Measurements from ENCODE around the gene MYO5A.
"Not testable (repeated sequence)": the region's sequence is repeated elsewhere in the genome, so short reads cannot be mapped to it uniquely, and the experiment has no call there.

The MYO5A gene

GRCh38 chr15:52288051-52288942 is 240.4 kb downstream of the MYO5A start:
- DNase-seq (ENCODE audit: low spot score): no peak

GRCh38 chr15:52287114-52287513 is 241.6 kb downstream of the MYO5A start:
- no peak for DNase-seq (ENCODE audit: low spot score)

- not testable (repeated sequence) for DNase-seq (ENCODE audit: low spot score)
Measured at GRCh38 chr15:52285941-52286340, 242.7 kb downstream of the MYO5A start.

- no peak for DNase-seq (ENCODE audit: low spot score)
Measured at GRCh38 chr15:52284164-52284563, 244.5 kb downstream of the MYO5A start.

- DNase-seq (ENCODE audit: low spot score): no peak
Measured at GRCh38 chr15:52283281-52283680, 245.4 kb downstream of the MYO5A start.

- no peak for DNase-seq (ENCODE audit: low spot score)
Measured at GRCh38 chr15:52282418-52282817, 246.3 kb downstream of the MYO5A start.

GRCh38 chr15:52281085-52282035 is 247.3 kb downstream of the MYO5A start:
- DNase-seq (ENCODE audit: low spot score): no peak

GRCh38 chr15:52280326-52281084 is 248.2 kb downstream of the MYO5A start:
- no peak for DNase-seq (ENCODE audit: low spot score)

GRCh38 chr15:52278636-52279367 is 249.9 kb downstream of the MYO5A start:
- DNase-seq (ENCODE audit: low spot score): no peak

- no peak for DNase-seq (ENCODE audit: low spot score)
Measured at GRCh38 chr15:52278135-52278534, 250.5 kb downstream of the MYO5A start.

GRCh38 chr15:52277575-52277974 is 251.1 kb downstream of the MYO5A start:
- DNase-seq (ENCODE audit: low spot score): no peak

GRCh38 chr15:52276256-52276770 is 252.4 kb downstream of the MYO5A start:
- no peak for DNase-seq (ENCODE audit: low spot score)

- DNase-seq (ENCODE audit: low spot score): no peak
Measured at GRCh38 chr15:52263563-52264282, 265.0 kb downstream of the MYO5A start.

GRCh38 chr15:52262364-52262763 is 266.3 kb downstream of the MYO5A start:
- no peak for DNase-seq (ENCODE audit: low spot score)

- peak; percentile 83 for DNase-seq (ENCODE audit: low spot score)
Measured at GRCh38 chr15:52261498-52262242, 267.0 kb downstream of the MYO5A start.

- no peak for DNase-seq (ENCODE audit: low spot score)
Measured at GRCh38 chr15:52261026-52261425, 267.7 kb downstream of the MYO5A start.

- DNase-seq (ENCODE audit: low spot score): no peak
Measured at GRCh38 chr15:52259503-52259902, 269.2 kb downstream of the MYO5A start.

- no peak for DNase-seq (ENCODE audit: low spot score)
Measured at GRCh38 chr15:52258461-52258860, 270.2 kb downstream of the MYO5A start.

- peak; percentile 79 for DNase-seq (ENCODE audit: low spot score)
Measured at GRCh38 chr15:52257734-52258062, 271.0 kb downstream of the MYO5A start.
